DND-41 (cell line): ENCODE results near the gene AGO3.

Source experiments
- ATAC-seq: fragments of 200-7000 bp; cut with Tn5 transposase; 3 replicates; pipeline ENCODE4 v1.9.1; 2021; ENCODE audit warnings: low read depth; ENCODE audit not compliant: insufficient read depth
- DNase-seq: peaks from one replicate; pipeline ENCODE4 v3.0.0-alpha.2; 2020
- H2AFZ ChIP-seq: 2 replicates; pipeline ENCODE4 v1.6.0; 2012; ENCODE audit warnings: low read depth, low read length
- H3K27ac ChIP-seq: 2 replicates; pipeline ENCODE4 v1.5.1; 2012; ENCODE audit warnings: low read length, inconsistent platforms
- H3K27me3 ChIP-seq: fragments of 200-600 bp; sonication (generic); 2 replicates; pipeline ENCODE4 v1.6.0; 2012; ENCODE audit warnings: low read length, mild to moderate bottlenecking, inconsistent platforms; ENCODE audit not compliant: insufficient read depth, poor library complexity
- H3K36me3 ChIP-seq: 2 replicates; pipeline ENCODE4 v1.5.1; 2012; ENCODE audit warnings: low read length, inconsistent platforms; ENCODE audit not compliant: insufficient read depth
- H3K4me1 ChIP-seq: 2 replicates; pipeline ENCODE4 v1.5.1; 2012; ENCODE audit warnings: mild to moderate bottlenecking, low read length; ENCODE audit not compliant: insufficient read depth
- H3K4me2 ChIP-seq: 2 replicates; pipeline ENCODE4 v1.6.0; 2012; ENCODE audit warnings: mild to moderate bottlenecking, moderate library complexity, low read length, inconsistent platforms; ENCODE audit not compliant: insufficient read depth
- H3K4me3 ChIP-seq, 2 experiments: fragments of 200-600 bp in 1 of 2; shearing (Covaris generic) in 1 of 2; 2 replicates each; pipeline ENCODE4 v1.5.1; 2012 to 2016; ENCODE audit warnings: inconsistent platforms in 2 of 2, low read length in 2 of 2, mild to moderate bottlenecking in 2 of 2, low read depth in 1 of 2, moderate library complexity in 1 of 2
- H3K79me2 ChIP-seq: 2 replicates; pipeline ENCODE4 v1.6.0; 2012; ENCODE audit warnings: low read length, inconsistent platforms; ENCODE audit not compliant: insufficient read depth
- H3K9ac ChIP-seq: 2 replicates; pipeline ENCODE4 v1.6.0; 2012; ENCODE audit warnings: low read depth, mild to moderate bottlenecking, inconsistent platforms, low read length, moderate library complexity
- H3K9me3 ChIP-seq: 2 replicates; pipeline ENCODE4 v1.5.1; 2012; ENCODE audit warnings: low read length, moderate library complexity, mild to moderate bottlenecking, inconsistent platforms; ENCODE audit not compliant: insufficient read depth, severe bottlenecking
- H4K20me1 ChIP-seq: 2 replicates; pipeline ENCODE4 v1.6.0; 2012; ENCODE audit warnings: low read length; ENCODE audit not compliant: insufficient read depth
- CTCF ChIP-seq: IDR thresholded peaks from 2 replicates; pipeline ENCODE4 v1.5.1; 2012; ENCODE audit warnings: borderline replicate concordance, low read length, moderate library complexity, mild to moderate bottlenecking; ENCODE audit not compliant: poor library complexity, severe bottlenecking; ENCODE audit errors: extremely low read depth
- EZH2 ChIP-seq: IDR thresholded peaks from 3 replicates; pipeline ENCODE4 v1.6.1; 2012; ENCODE audit warnings: borderline replicate concordance, low read depth, mild to moderate bottlenecking, moderate library complexity, low read length, inconsistent platforms; ENCODE audit not compliant: severe bottlenecking

Gene AGO3

GRCh38 chr1:35980090-35980489 is 49.2 kb downstream of the AGO3 start:
- Histone ChIP-seq H3K9me3 (no peaks in the 10 kb centered on the region), H3K79me2 (no peaks in the 10 kb centered on the region)
- TF ChIP-seq EZH2 (no peak), CTCF (no peak)

GRCh38 chr1:35988237-35988636 is 57.3 kb downstream of the AGO3 start:
- no peaks in the 10 kb centered on the region for H4K20me1 ChIP-seq
- H3K9ac ChIP-seq, result no peak overlapping the region
- H2AFZ ChIP-seq, result no peak overlapping the region
- no peak overlapping the region for H3K4me2 ChIP-seq
- H3K27ac ChIP-seq, result no peak overlapping the region
- no peaks in the 10 kb centered on the region for H3K79me2 ChIP-seq
- no peaks in the 10 kb centered on the region for H3K9me3 ChIP-seq
- TF ChIP-seq CTCF, result no peak
- no peak for TF ChIP-seq EZH2
- H3K4me1 ChIP-seq, result no peaks in the 10 kb centered on the region
- peaks cover 24% of the 10 kb centered on the region; the same call in 1 of the 2 replicates for H3K36me3 ChIP-seq
- no peak overlapping the region for H3K4me3 ChIP-seq
- H3K27me3 ChIP-seq, result no peaks in the 10 kb centered on the region
- ATAC-seq (no peak), DNase-seq (no peak)

More at GRCh38 chr1:35980090-35980489, 49.2 kb downstream of the AGO3 start:
- no peaks in the 10 kb centered on the region for H4K20me1 ChIP-seq
- no peak overlapping the region for H3K4me3 ChIP-seq
- H3K27ac ChIP-seq, result no peak overlapping the region
- DNase-seq (no peak), ATAC-seq (no peak)
- no peak overlapping the region for H2AFZ ChIP-seq
- H3K4me1 ChIP-seq, result no peaks in the 10 kb centered on the region
- H3K9ac ChIP-seq, result no peak overlapping the region
- H3K4me2 ChIP-seq, result no peak overlapping the region
- no peaks in the 10 kb centered on the region for H3K27me3 ChIP-seq
- peaks cover 26% of the 10 kb centered on the region for H3K36me3 ChIP-seq

- Histone ChIP-seq H3K27me3 (no peaks in the 10 kb centered on the region), H3K4me1 (no peaks in the 10 kb centered on the region), H3K4me2 (no peak overlapping the region), H3K9ac (no peak overlapping the region), H3K79me2 (no peaks in the 10 kb centered on the region), H3K36me3 (peaks cover 20% of the 10 kb centered on the region), H3K9me3 (no peaks in the 10 kb centered on the region), H2AFZ (no peak overlapping the region), H4K20me1 (no peaks in the 10 kb centered on the region), H3K4me3 (no peak overlapping the region), H3K27ac (no peak overlapping the region)
- ATAC-seq, result no peak
- DNase-seq, result no peak
- TF ChIP-seq EZH2, result no peak
- TF ChIP-seq CTCF, result no peak
These were observed 76.1 kb downstream of the AGO3 start for GRCh38 chr1:36006941-36007500.
